GM21576 (cell line): ENCODE results near the gene KLHL17.

ENCODE experiments used
- ATAC-seq: cut with Tn5 transposase; IDR thresholded peaks from one replicate; pipeline ENCODE4 v1.9.1; 2021; ENCODE audit warnings: mild to moderate bottlenecking, moderate library complexity; ENCODE audit not compliant: unreplicated experiment

KLHL17 gene

GRCh38 chr1:921011-921837 lies 39.2 kb upstream of the KLHL17 start:
- ATAC-seq, result no peak

DNA sequence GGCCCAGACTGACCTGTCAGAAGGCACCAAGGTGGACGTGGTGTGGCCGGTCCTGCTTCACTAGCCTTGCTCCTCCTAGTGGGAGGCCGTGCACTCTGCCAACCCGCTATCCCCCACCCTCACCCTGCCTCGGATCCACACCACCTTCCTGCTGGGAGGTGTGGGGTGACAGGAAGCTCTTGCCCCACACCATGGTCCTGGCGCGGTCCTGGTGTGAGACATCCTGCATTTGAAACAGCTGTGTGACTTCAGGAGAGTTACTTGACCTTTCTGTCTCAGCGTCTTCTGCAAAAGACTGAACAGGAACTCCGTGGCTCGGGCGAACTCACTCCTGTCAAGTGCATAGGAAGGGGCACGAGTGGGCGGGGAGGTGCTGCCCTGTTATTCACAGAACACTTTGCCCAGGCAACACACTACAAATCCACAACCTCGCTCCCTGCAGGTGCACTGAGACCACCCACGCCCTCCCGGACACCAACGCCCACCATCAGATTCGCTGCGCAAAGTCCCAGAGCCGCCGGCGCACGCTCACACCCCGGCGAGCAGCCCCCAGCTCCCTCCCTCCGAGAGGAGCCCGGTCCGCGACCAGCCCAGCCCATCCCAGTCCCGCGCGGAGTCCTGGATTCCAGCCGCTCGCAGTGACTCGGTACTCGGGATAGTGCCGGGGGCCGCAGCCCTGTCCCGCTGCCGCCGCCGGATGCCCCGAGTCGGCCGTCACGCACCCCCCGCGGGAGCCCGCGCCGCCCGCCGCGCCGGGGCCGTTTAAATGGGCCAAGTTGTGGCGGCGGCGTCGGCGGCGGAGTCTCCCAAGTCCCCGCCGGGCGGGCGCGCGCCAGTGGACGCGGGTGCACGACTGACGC lies 37.0 kb upstream of the KLHL17 start, which contains the start of gene SAMD11:
TSS of gene SAMD11 (plus strand) at position 793 of the 860 bp plus-strand sequence. CDS start 509 bp downstream, outside the sequence.
- no peak for ATAC-seq

DNA sequence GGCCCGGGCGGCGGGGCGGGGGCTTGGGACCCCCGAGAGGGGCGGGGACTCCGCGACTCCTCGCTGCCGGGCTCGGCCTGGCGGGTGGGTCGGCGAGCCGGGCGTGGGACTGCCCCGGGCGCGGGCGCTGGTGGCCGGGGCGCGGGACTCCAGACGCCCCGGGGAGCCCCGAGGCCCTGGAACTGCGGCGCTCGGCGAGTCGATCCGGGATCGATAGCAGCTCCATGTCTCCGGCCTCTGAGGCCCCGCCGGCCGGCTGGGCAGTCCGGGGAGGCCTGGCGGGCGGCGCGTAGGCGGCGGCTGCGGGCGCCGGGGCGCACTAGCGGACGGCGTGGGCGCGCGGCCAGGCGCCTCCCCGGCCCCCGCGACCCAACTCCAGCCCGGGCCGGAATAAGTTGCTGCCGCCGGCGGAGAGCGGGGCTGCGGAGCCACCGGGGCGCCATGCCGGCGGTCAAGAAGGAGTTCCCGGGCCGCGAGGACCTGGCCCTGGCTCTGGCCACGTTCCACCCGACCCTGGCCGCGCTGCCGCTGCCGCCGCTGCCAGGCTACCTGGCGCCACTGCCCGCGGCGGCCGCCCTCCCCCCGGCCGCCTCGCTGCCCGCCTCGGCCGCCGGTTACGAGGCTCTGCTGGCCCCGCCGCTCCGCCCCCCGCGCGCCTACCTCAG lies 36.3 kb upstream of the KLHL17 start:
- no peak for ATAC-seq

GRCh38 chr1:924656-925560 lies 35.5 kb upstream of the KLHL17 start:
- ATAC-seq, result no peak

DNA sequence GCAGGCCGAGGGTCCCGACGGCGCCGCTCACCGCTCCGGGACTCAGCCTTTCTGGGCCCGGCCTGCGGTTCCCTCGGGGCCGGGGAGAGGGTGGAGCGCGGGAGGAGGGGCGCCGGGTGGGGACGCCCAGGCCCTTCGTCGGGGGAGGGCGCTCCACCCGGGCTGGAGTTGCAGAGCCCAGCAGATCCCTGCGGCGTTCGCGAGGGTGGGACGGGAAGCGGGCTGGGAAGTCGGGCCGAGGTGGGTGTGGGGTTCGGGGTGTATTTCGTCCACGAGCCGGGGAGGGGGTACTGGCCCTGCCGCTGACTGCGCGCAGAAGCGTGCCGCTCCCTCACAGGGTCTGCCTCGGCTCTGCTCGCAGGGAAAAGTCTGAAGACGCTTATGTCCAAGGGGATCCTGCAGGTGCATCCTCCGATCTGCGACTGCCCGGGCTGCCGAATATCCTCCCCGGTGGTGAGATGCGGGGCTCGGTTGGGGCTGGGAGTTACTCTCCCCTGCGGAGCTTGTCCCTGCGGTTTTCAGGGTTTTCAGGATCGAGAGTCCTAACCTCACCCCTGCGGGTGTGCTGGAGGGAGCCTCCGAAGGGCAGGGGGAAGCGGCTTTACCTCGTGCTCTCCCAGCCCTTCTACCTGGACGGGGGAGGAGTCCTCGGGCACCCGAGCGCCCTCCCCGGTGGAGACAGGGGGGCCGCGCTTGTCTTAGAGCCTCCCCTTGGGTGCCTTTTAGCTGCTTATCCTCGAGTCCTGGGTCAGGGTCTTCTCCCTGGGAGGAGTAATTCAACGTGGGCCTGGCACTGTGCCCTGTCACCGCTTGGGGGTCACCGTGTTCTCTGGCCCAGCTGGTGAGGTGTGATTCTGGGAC lies 34.6 kb upstream of the KLHL17 start:
- ATAC-seq, result no peak

GRCh38 chr1:927234-927633 lies 33.1 kb upstream of the KLHL17 start:
- no peak for ATAC-seq

DNA sequence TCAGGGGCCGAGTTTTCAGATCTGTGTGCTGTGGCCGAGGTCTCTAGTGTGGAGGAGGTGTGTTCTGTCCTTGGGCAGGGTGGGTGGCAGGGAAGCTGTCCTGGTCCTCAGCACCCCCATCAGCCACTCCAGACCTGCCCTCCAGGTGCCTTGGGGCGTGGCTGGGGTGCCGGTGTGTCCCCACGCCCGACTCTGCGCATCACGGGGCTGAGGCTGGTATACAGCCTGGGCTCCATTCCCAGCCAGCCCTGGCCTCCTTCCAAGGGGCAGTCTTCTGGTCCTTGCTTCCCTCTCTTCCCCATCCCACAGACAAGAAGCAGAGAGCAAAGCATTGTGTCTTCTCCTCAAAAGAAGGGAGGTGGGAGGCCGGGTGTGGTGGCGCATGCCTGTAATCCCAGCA lies 32.6 kb upstream of the KLHL17 start:
- no peak for ATAC-seq

- no peak for ATAC-seq
Observed at GRCh38 chr1:928825-929661, 31.3 kb upstream of the KLHL17 start.

GRCh38 chr1:929712-930632 lies 30.4 kb upstream of the KLHL17 start:
- ATAC-seq, result no peak

DNA sequence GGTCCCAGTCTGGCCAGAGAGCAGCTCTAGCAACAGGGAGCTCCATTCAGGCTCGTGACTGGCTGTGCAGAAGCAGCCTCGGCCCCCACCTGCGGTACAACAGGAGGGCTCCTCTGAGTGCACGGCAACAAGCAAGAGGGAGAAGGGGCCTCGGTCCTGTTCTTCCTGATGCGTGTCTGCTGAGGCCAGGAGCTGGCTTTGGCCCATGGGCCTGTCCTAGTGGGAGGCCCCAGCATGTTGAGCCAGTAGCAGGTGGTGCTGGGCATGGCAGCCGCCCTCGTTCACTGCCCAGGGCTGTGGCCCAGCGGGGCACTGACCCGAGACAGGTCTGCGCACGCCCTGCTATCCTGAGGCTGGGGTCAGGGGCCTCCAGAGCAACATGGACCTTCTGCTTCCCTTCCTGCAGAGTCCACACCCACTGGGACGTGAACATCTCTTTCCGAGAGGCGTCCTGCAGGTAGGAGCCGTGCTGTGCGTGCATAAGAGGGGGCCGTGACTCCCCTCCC lies 29.7 kb upstream of the KLHL17 start:
- no peak for ATAC-seq

GRCh38 chr1:931380-932172 lies 28.8 kb upstream of the KLHL17 start:
- no peak for ATAC-seq

DNA sequence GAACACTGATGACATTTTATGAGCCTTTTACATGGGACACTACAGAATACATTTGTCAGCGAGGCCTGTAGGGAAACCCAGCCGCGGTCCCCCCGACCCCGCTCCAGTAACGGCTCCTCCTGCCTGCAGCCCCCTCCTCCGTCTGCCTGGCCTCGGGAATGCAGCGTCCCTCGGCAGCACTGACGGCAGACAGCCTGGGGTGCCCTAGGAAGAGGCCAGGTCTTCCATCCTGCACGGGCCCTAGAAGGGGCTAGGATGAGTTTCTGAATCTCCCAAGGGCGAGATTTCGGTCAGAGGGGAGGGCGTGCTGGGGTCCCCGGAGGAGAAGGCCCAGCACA lies 28.2 kb upstream of the KLHL17 start:
- ATAC-seq, result no peak

- ATAC-seq, result no peak
Observed at GRCh38 chr1:932776-933602, 27.4 kb upstream of the KLHL17 start.

DNA sequence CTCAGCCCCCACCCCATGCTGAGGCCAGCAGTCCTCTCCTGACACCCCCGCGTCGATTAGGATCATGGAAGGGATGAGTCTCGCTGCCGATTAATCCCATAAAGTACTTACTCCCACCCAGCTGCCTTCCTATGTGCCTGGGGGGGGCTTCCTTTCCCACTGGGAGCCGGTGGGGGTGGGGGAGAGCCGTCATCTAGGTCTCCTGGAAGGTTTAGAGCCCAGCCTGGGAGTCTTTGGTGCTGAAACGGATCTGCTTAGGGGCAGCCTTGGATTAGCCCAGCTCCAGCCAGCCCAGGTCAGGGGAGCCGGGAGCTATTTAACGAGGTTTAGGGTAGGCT lies 26.8 kb upstream of the KLHL17 start:
- ATAC-seq, result no peak

- ATAC-seq, result no peak
Observed at GRCh38 chr1:934991-935750, 25.2 kb upstream of the KLHL17 start.
